Esophagus squamous epithelium (tissue), 5 donors: ENCODE results near the gene TCF7. TPM values are rescaled to one million over a fixed set of nuclear protein-coding genes. Genes with fewer than 3 reads are reported as not detected.

Experiments
- DNase-seq: peaks from one replicate; lab custom pipeline; 2025; lab: John Stamatoyannopoulos, UW
- H3K27ac ChIP-seq, 4 donors: fragments of 200-600 bp; sonication (generic); one replicate each; pipeline ENCODE4 v1.5.1; 2016 to 2019; ENCODE audit warnings: mild to moderate bottlenecking in 1 of 4
- H3K27me3 ChIP-seq, 4 donors: fragments of 200-600 bp; sonication (generic); 1 replicate in 3 of 4; 2 replicates in 1 of 4; pipeline versions ENCODE4 v1.5.1 to v1.6.0; 2017 to 2021; ENCODE audit warnings: antibody characterized with exemption in 1 of 4
- H3K36me3 ChIP-seq, 3 donors: fragments of 200-600 bp; sonication (generic); one replicate each; pipeline ENCODE4 v1.5.1; 2016 to 2019
- H3K4me1 ChIP-seq, 3 donors: fragments of 200-600 bp; sonication (generic); one replicate each; pipeline ENCODE4 v1.5.1; 2017 to 2019
- H3K4me3 ChIP-seq, 4 donors: fragments of 200-600 bp; sonication (generic); 1 replicate in 3 of 4; 2 replicates in 1 of 4; pipeline ENCODE4 v1.5.1; 2016 to 2019; ENCODE audit warnings: mild to moderate bottlenecking in 2 of 4, moderate library complexity in 1 of 4
- H3K9me3 ChIP-seq, 3 donors: fragments of 200-600 bp; sonication (generic); one replicate each; pipeline ENCODE4 v1.5.1; 2016 to 2019
- CTCF ChIP-seq, 6 experiments: fragments of 450-650 bp in 4 of 6; fragments of 200-600 bp in 2 of 6; sonication (generic) in 2 of 6; IDR thresholded peaks; one replicate each; pipeline ENCODE4 v1.5.1; 2016 to 2019; ENCODE audit warnings: antibody characterized with exemption in 6 of 6, mild to moderate bottlenecking in 4 of 6, moderate library complexity in 4 of 6
- POLR2A ChIP-seq, 4 donors: fragments of 450-650 bp; IDR thresholded peaks; one replicate each; pipeline ENCODE4 v1.6.1; 2017; ENCODE audit warnings: antibody characterized with exemption in 4 of 4, mild to moderate bottlenecking in 4 of 4, moderate library complexity in 3 of 4
- WGBS, 2 donors: methylation state at CpG; one replicate each; pipeline ENCODE4 v1.1.5; 2018; 5-methylcytosine and 5-hydroxymethylcytosine counted together
- intact Hi-C: fragments of 100-400 bp; cut with DNase I; formaldehyde crosslinking; loops from one replicate; pipeline ENCODE4 v1.15.0; 2022
- total RNA-seq, 4 donors: library from RNA; depleted of rRNA; stranded (reverse); fragments of >200 nt; gene quantifications; one replicate each; pipeline ENCODE4 v1.1.0, GENCODE V29; 2016
- donor health status: DM: yes; HTN: yes; CAD: no.

TCF7 gene
- total RNA-seq: 1 to 10 TPM; 1.9 to 7.6 (median 2.8) TPM

GRCh38 chr5:134113902-134114875 is at the start of gene TCF7:
TCF7 (plus strand) TSS chr5:134114681; CDS start chr5:134114907, 226 bp downstream.
- intact Hi-C loops: no loop called here
- Histone ChIP-seq H3K4me1 (peaks cover 13 to 53% (median 24%) of the 10 kb centered on the region in 3 donors), H3K4me3 (peak within 1 kb of the TSS; percentile 40 to 78 (median 58)), H3K9me3 (no peaks in the 10 kb centered on the region), H3K27me3 (peaks cover 0 to 17% (median 0%) of the 10 kb centered on the region in 4 donors), H3K36me3 (no peaks in the 10 kb centered on the region), H3K27ac (peak within 1 kb of the TSS; percentile 36 to 71 (median 58))
- DNase-seq: no peak
- WGBS, 2 donors: 2 to 7% methylated on average over 11 to 21 of the region's 90 CpGs
- TF ChIP-seq POLR2A (IDR thresholded peaks at IDR 0.05): peak in 2 of 4 donors; percentile 20 to 53
- no peak for TF ChIP-seq CTCF (IDR thresholded peaks at IDR 0.05)

GRCh38 chr5:134069553-134069952 is 44.9 kb upstream of the TCF7 start:
- Histone ChIP-seq H3K27me3 (peaks cover 0 to 36% (median 0%) of the 10 kb centered on the region in 4 donors), H3K27ac (no peak overlapping the region), H3K36me3 (no peaks in the 10 kb centered on the region), H3K4me1 (peaks cover 0 to 14% (median 9%) of the 10 kb centered on the region in 3 donors), H3K9me3 (no peaks in the 10 kb centered on the region), H3K4me3 (no peak overlapping the region)
- intact Hi-C loops: no loop called here
- 84 to 92% methylated on average over 5 to 6 of the region's 6 CpGs for WGBS, 2 donors
- no peak for TF ChIP-seq POLR2A (IDR thresholded peaks at IDR 0.05)
- no peak for TF ChIP-seq CTCF (IDR thresholded peaks at IDR 0.05)
- DNase-seq: no peak

GRCh38 chr5:134070725-134071613 is 43.5 kb upstream of the TCF7 start:
- no peaks in the 10 kb centered on the region for H3K9me3 ChIP-seq
- intact Hi-C loops: no loop called here
- H3K4me1 ChIP-seq: peaks cover 0 to 14% (median 9%) of the 10 kb centered on the region in 3 donors
- no peaks in the 10 kb centered on the region for H3K36me3 ChIP-seq
- no peak for DNase-seq
- peak overlapping the region; percentile 16 to 56 (median 34) for H3K4me3 ChIP-seq
- H3K27me3 ChIP-seq: peaks cover 0 to 36% (median 0%) of the 10 kb centered on the region in 4 donors
- TF ChIP-seq CTCF (IDR thresholded peaks at IDR 0.05) (peak in 1 of 6 experiments; percentile 5), POLR2A (IDR thresholded peaks at IDR 0.05) (no peak)
- no peak overlapping the region for H3K27ac ChIP-seq
- WGBS, 2 donors: 10 to 12% methylated on average over 15 to 22 of the region's 46 CpGs

GRCh38 chr5:134071614-134072207 is 42.8 kb upstream of the TCF7 start:
- 50 to 76% methylated on average over 1 to 4 of the region's 7 CpGs for WGBS, 2 donors
- peaks cover 0 to 14% (median 9%) of the 10 kb centered on the region in 3 donors for H3K4me1 ChIP-seq
- no peak for DNase-seq
- peak overlapping the region in 1 of 4 donors; percentile 56 for H3K4me3 ChIP-seq
- H3K27me3 ChIP-seq: peaks cover 0 to 36% (median 0%) of the 10 kb centered on the region in 4 donors
- no peak overlapping the region for H3K27ac ChIP-seq
- H3K9me3 ChIP-seq: no peaks in the 10 kb centered on the region
- intact Hi-C loops: no loop called here
- TF ChIP-seq POLR2A (IDR thresholded peaks at IDR 0.05) (no peak), CTCF (IDR thresholded peaks at IDR 0.05) (no peak)
- H3K36me3 ChIP-seq: no peaks in the 10 kb centered on the region
